GM21367 (cell line): ENCODE measurements around the gene OVOL3.
"Not testable (repeated sequence)": the region's sequence is repeated elsewhere in the genome, so short reads cannot be mapped to it uniquely, and the experiment has no call there.

Experiments
- ATAC-seq: cut with Tn5 transposase; IDR thresholded peaks from one replicate; pipeline ENCODE4 v1.9.1; 2021; ENCODE audit not compliant: unreplicated experiment

The OVOL3 gene

GRCh38 chr19:36125557-36125956 is 14.6 kb downstream of the OVOL3 start:
- ATAC-seq, result no peak

DNA sequence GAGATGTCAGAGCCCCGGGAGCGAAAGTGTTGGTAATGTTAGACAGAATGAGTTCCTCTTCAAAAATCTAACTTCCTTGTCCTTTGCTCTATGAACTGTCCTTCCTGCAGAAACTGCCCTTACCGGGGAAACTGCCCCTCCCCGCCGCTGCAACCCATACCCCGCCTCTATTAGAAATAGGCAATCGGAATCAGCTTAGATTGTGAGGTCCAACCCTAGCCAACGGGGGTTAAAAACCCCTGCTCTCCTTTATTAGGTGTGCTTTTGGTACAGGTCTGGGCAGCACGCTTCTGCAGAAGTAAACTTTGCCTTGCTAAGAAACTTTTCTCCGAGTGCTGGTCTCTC is 17.4 kb downstream of the OVOL3 start:
- no peak for ATAC-seq

DNA sequence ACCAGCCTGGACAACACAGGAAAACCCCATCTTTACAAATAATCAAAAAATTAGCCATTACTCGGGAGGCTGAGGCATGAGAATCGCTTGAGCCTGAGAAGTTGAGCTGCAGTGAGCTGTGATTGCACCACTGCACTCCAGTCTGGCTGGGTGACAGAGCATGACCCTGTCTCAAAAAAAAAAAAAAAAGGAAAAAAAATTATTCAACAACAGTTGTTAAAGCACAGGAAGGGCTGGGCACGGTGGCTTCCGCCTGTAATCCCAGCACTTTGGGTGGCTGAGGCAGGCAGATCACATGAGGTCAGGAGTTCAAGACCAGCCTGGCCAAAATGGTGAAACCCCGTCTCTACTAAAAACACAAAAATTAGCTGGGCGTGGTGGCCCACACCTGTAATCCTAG is 20.3 kb downstream of the OVOL3 start:
- not testable (repeated sequence) for ATAC-seq

DNA sequence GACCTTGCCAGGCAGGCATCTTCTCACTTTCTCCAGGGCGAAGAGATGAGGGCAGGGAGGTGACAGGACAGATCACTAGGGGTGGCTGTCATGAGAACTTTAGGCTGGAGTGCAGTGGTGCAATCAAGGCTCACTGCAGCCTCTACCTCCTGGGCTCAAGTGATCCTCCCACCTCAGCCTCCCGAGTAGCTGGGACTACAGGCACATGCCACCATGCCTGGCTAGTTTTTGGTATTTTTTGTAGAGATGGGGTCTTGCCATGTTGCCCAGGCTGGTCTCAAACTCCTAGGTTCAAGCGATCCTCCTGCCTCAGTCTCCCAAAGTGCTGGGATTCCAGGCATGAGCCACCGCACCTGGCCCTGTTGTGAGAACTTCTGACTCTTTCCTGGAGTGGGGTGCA is 23.9 kb downstream of the OVOL3 start:
- ATAC-seq, result not testable (repeated sequence)

GRCh38 chr19:36136964-36137686 is 26.2 kb downstream of the OVOL3 start:
- ATAC-seq, result no peak

GRCh38 chr19:36139120-36139472 is 28.2 kb downstream of the OVOL3 start:
- no peak for ATAC-seq

DNA sequence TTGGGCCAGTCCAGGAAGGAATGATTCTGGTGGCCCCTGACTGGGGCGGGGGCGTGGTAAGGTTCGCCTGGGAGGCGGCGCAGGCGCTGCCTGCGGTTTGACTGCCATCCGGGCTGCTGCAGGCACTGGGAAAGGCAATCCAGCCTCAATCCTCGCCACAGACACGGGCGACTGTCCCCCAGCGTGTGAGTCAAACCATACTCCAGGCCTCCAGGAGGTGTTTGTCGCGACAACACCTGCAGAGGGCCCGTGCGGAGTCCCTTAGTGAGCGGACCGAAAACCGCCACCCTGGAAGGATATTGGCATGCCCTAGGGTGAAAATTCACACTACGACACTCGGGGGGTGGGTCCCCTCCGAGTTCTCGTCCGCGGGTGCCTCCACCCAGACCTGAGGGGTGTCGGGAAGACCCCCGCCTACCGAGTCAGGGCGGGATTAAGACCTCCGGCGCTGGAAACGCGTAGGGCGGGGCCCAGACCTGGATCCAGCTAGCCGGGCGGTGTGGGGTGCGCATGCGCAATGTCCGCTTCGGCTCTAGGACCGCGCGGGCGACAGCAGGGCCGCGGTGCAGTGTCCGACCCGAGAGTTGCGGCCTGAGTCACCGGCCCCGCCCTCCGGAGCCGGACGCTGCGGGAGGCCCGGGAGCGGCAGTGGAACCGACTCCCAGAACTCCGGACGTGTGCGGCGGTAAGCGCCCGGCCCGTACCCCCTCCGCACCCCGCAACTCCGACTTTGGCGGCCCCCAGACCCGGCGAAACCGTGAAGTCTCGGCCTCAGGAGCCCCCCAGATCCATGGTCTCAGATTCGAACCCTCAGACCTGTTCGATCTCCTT is 28.7 kb downstream of the OVOL3 start, which contains the start of gene CAPNS1:
CAPNS1 (plus strand) TSS at position 594 of the 831 bp plus-strand sequence. CDS start 946 bp downstream, outside the sequence.
- ATAC-seq, result peak; percentile 69

GRCh38 chr19:36140304-36141038 is 29.5 kb downstream of the OVOL3 start:
- ATAC-seq, result no peak

GRCh38 chr19:36141039-36141927 is 30.3 kb downstream of the OVOL3 start:
- ATAC-seq, result no peak

GRCh38 chr19:36142046-36142445 is 31.1 kb downstream of the OVOL3 start:
- no peak for ATAC-seq

- no peak for ATAC-seq
Measured at GRCh38 chr19:36142496-36142895, 31.6 kb downstream of the OVOL3 start.

GRCh38 chr19:36144624-36145023 is 33.7 kb downstream of the OVOL3 start:
- ATAC-seq, result no peak

DNA sequence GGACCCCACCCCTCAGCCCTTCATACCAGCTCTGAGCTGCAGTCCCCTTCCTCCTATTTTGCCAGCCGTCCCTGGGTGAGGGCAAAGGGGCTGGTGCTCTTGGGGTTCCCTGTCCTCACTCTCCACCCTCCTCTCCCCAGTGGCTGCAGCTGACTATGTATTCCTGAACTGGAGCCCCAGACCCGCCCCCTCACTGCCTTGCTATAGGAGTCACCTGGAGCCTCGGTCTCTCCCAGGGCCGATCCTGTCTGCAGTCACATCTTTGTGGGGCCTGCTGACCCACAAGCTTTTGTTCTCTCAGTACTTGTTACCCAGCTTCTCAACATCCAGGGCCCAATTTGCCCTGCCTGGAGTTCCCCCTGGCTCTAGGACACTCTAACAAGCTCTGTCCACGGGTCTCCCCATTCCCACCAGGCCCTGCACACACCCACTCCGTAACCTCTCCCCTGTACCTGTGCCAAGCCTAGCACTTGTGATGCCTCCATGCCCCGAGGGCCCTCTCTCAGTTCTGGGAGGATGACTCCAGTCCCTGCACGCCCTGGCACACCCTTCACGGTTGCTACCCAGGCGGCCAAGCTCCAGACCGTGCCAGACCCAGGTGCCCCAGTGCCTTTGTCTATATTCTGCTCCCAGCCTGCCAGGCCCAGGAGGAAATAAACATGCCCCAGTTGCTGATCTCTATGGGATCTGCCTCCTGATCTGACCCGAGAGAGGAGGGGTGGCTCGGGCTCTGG is 38.9 kb downstream of the OVOL3 start:
- no peak for ATAC-seq

- no peak for ATAC-seq
Measured at GRCh38 chr19:36150586-36150985, 39.6 kb downstream of the OVOL3 start.

GRCh38 chr19:36151144-36152018 is 40.4 kb downstream of the OVOL3 start:
- no peak for ATAC-seq

DNA sequence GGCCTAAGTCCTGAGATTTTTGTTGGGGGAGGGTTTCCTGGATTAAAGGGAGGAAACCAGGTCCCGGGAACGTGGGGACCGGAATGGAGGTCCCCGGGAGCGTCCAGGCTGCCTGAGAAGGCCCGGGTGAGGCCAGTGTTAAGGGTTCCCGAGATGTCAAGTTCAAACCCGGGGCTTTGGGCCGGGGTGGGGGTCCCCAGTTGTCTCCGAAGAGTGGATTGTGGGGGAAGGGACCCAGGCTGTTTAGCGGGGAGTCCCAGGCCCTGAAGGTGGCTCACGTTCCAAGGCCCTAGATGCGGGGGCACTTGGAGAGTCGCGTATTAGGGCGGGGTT is 41.0 kb downstream of the OVOL3 start:
- no peak for ATAC-seq

DNA sequence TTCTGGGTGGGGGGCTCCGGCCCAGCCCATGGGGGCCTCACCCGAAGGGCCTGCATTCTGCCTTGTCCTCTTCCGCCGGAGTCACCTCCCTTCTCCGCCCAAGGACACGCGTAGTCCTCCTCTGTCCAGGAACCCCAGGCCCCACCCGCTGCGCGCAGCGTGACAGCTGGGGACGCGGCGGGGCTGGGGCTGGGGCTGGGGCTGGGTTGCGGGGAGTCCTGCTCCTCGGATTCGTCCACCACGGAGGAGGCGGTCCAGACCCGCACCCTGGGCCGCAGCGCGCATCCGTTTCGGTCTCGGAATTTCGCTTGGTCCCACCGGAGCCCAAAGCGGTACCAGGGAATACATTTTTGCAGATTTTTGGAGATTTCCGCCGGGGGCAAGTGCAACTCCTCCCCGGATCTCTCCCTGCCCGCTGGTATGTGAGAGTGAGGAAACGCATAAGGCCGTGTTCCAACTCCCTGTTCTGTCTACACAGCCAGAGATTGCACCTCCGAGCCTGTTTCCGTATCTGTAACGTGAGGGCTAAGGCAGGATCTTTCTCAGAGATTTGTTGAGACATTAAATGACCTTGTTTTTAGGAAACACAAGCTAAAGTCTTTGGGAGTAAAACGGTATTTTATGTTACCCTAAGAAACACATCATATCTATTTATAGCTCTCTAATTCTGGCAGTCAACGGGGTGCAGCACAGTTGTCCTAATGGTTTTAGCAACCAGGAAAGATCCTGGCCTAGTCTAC is 41.6 kb downstream of the OVOL3 start, which contains the start of gene COX7A1:
COX7A1 (minus strand) TSS at position 96 of the 740 bp plus-strand sequence; CDS start at position 56, 40 bp downstream.
- no peak for ATAC-seq

- no peak for ATAC-seq
Measured at GRCh38 chr19:36153126-36153525, 42.2 kb downstream of the OVOL3 start.
